ENCODE results near the gene APBA3.

Gene APBA3

GRCh38 chr19:3712663-3713611 lies 48.6 kb downstream of the APBA3 start:
- DNase-seq: no peak

- no peak for DNase-seq
Measured at GRCh38 chr19:3710265-3710812, 51.2 kb downstream of the APBA3 start.

- no peak for DNase-seq
Measured at GRCh38 chr19:3708207-3708931, 53.1 kb downstream of the APBA3 start, which contains the start of gene TJP3. Gene TJP3 (plus strand): TSS chr19:3708384. CDS start chr19:3728433, 20,049 bp downstream.

- no peak for DNase-seq
Measured at GRCh38 chr19:3707868-3708206, 53.7 kb downstream of the APBA3 start.

- no peak for DNase-seq
Measured at GRCh38 chr19:3701200-3701599, 60.3 kb downstream of the APBA3 start.

Data from stimulated activated CD4-positive, alpha-beta T cell treated with anti-CD3 and anti-CD28 coated beads, Interleukin-2, amount 100 ng/mL, for 24 hours (primary cell).